GM18951 (cell line): ENCODE results near the gene NEK10.

ENCODE experiments used
- POLR2A ChIP-seq: IDR thresholded peaks from 4 replicates; pipeline ENCODE4 v1.6.1; 2011; ENCODE audit warnings: mild to moderate bottlenecking; ENCODE audit not compliant: insufficient read length, insufficient read depth; ENCODE audit errors: extremely low read depth
- in situ Hi-C: fragments of 300-500 bp; cut with MboI; formaldehyde crosslinking; loops from one replicate; pipeline ENCODE4 v1.12.0; 2022; ENCODE audit warnings: low sequenced_read_pairs, mixed read lengths, inconsistent platforms; ENCODE audit not compliant: unreplicated experiment

The NEK10 gene

GRCh38 chr3:27278383-27279055 is 90.7 kb downstream of the NEK10 start:
- in situ Hi-C loops, result no loop called here

GRCh38 chr3:27275441-27275990 is 93.7 kb downstream of the NEK10 start:
- in situ Hi-C loops, result no loop called here

More at GRCh38 chr3:27278383-27279055, 90.7 kb downstream of the NEK10 start:
- no peak for TF ChIP-seq POLR2A

GRCh38 chr3:27271890-27272289 is 97.3 kb downstream of the NEK10 start:
- in situ Hi-C loops, result no loop called here

More at GRCh38 chr3:27275441-27275990, 93.7 kb downstream of the NEK10 start:
- no peak for TF ChIP-seq POLR2A

GRCh38 chr3:27254896-27255295 is 114.3 kb downstream of the NEK10 start:
- TF ChIP-seq POLR2A, result no peak
- in situ Hi-C loops, result no loop called here

More at GRCh38 chr3:27271890-27272289, 97.3 kb downstream of the NEK10 start:
- TF ChIP-seq POLR2A, result no peak

- in situ Hi-C loops, result no loop called here
- TF ChIP-seq POLR2A, result no peak
Observed at GRCh38 chr3:27253831-27254230, 115.4 kb downstream of the NEK10 start.

GRCh38 chr3:27253391-27253790 is 115.8 kb downstream of the NEK10 start:
- TF ChIP-seq POLR2A, result no peak
- in situ Hi-C loops, result no loop called here

- TF ChIP-seq POLR2A, result no peak
- in situ Hi-C loops, result no loop called here
Observed at GRCh38 chr3:27252646-27253045, 116.5 kb downstream of the NEK10 start.

GRCh38 chr3:27244374-27244773 is 124.8 kb downstream of the NEK10 start:
- in situ Hi-C loops, result no loop called here
- no peak for TF ChIP-seq POLR2A

- in situ Hi-C loops, result no loop called here
- no peak for TF ChIP-seq POLR2A
Observed at GRCh38 chr3:27239951-27240350, 129.2 kb downstream of the NEK10 start.

GRCh38 chr3:27228805-27229204 is 140.4 kb downstream of the NEK10 start:
- in situ Hi-C loops, result no loop called here
- no peak for TF ChIP-seq POLR2A

GRCh38 chr3:27224197-27224596 is 145.0 kb downstream of the NEK10 start:
- in situ Hi-C loops, result no loop called here
- no peak for TF ChIP-seq POLR2A

- in situ Hi-C loops, result no loop called here
- no peak for TF ChIP-seq POLR2A
Observed at GRCh38 chr3:27221264-27221932, 147.8 kb downstream of the NEK10 start.

GRCh38 chr3:27220166-27220565 is 149.0 kb downstream of the NEK10 start:
- in situ Hi-C loops, result no loop called here
- no peak for TF ChIP-seq POLR2A
